ENCODE results near the gene OTOG.

OTOG gene

DNA sequence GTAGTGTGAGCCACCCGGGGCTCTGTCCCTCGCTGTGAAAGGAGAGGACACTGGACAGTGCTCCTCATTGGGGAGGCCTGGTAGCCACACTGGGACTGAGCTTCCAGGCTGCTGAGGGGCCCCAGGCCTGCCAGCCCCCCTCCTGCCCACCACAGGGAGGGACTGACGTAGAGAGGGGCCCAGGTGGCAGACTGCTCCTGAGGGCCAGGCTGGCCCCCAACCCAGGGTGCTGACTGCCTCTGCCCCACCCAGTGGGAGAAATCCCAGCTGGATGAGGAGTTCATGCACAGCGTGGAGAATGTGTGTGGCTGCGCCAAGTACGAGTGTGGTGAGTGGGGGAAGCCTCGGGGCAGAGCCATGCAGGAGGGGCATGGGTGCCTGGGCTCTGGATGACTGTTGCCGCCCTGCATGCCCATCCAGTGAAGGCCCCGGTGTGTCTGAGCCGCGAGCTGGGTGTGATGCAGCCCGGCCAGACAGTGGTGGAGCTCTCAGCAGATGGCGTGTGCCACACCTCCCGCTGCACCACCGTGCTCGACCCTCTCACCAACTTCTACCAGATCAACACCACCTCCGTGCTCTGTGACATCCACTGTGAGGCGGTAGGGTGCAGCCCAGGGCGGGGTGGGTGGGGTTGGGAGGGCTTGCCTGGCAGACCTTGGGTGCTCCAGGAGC is 93.6 kb downstream of the OTOG start:
- in situ Hi-C loops (cut with HindIII; ENCODE audit: low sequenced_read_pairs): no loop called here
- no peak overlapping the region for H3K4me3 ChIP-seq (ENCODE audit: low read depth, low read length)
- TF ChIP-seq, protein P1, sequence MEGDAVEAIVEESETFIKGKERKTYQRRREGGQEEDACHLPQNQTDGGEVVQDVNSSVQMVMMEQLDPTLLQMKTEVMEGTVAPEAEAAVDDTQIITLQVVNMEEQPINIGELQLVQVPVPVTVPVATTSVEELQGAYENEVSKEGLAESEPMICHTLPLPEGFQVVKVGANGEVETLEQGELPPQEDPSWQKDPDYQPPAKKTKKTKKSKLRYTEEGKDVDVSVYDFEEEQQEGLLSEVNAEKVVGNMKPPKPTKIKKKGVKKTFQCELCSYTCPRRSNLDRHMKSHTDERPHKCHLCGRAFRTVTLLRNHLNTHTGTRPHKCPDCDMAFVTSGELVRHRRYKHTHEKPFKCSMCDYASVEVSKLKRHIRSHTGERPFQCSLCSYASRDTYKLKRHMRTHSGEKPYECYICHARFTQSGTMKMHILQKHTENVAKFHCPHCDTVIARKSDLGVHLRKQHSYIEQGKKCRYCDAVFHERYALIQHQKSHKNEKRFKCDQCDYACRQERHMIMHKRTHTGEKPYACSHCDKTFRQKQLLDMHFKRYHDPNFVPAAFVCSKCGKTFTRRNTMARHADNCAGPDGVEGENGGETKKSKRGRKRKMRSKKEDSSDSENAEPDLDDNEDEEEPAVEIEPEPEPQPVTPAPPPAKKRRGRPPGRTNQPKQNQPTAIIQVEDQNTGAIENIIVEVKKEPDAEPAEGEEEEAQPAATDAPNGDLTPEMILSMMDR (IDR thresholded peaks at IDR 0.05; ENCODE audit: low read depth, low read length, missing control alignments): no peak
- DNase-seq (ENCODE audit: low read depth): no peak

DNA sequence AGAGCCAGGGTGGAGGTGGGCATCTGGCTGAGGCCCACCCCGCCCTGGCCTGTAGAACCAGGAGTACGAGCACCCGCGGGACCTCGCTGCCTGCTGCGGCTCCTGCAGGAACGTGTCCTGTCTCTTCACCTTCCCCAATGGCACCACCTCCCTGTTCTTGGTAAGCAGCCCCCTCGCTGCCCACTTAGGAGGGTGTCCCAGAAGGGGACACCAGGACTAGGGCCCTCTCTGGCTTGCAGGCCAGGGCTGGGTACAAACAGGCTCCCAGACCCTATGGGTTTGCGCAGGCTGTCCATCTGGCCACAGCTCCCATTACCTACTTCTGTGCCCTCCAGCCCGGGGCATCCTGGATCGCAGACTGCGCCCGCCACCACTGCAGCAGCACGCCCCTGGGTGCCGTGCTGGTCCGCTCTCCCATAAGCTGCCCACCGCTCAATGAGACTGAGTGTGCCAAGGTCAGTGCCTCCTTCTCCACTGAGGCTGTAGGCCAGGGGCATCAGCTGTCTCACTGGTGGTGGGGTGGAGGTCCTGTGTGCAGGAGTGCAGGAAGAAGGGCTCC is 94.8 kb downstream of the OTOG start:
- TF ChIP-seq, protein P1 (IDR thresholded peaks at IDR 0.05; ENCODE audit: low read depth, low read length, missing control alignments): no peak
- in situ Hi-C loops (cut with HindIII; ENCODE audit: low sequenced_read_pairs): no loop called here
- H3K4me3 ChIP-seq (ENCODE audit: low read depth, low read length): no peak overlapping the region
- DNase-seq (ENCODE audit: low read depth): no peak

DNA sequence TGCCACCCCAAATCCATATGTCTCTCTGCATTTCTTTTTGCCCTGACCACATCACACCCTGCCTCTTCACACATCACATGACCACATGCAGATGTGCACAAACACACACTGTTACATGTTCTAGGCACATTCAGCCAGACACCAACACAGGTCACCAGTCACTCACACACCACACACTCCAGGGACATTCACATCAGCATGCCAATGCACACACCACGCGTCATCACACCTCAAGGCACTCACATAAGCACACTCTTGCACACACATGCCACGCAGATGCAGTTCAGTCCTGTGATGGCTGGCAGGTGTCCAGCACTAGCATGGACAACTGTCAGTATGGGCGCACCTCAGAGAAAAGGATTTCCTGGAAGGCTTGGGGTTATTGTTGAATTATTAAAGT is 95.3 kb downstream of the OTOG start:
- DNase-seq (ENCODE audit: low read depth): no peak
- no peak overlapping the region for H3K4me3 ChIP-seq (ENCODE audit: low read depth, low read length)
- TF ChIP-seq, protein P1 (IDR thresholded peaks at IDR 0.05; ENCODE audit: low read depth, low read length, missing control alignments): no peak
- in situ Hi-C loops (cut with HindIII; ENCODE audit: low sequenced_read_pairs): no loop called here

DNA sequence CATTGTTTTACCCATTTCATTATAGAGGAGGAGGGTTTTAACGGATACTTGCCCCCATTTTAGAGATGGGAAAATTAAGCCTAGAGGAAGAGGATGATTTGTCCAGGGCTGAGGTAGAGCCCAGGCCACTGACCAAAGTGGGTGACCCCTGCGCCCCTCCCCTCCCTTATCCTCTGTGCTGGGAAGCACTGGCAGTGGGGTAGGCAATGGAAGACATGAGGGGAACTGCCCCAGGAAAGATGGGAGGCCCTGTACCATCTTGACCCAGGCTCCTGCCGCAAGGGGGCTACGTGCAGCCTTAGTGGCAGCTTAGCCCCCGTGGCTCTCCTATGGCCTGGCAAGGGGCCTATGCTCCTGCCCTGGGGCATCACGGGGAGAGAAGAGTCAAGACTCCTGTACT is 95.9 kb downstream of the OTOG start:
- in situ Hi-C loops (cut with HindIII; ENCODE audit: low sequenced_read_pairs): no loop called here
- DNase-seq (ENCODE audit: low read depth): no peak
- TF ChIP-seq, protein P1 (IDR thresholded peaks at IDR 0.05; ENCODE audit: low read depth, low read length, missing control alignments): no peak
- H3K4me3 ChIP-seq (ENCODE audit: low read depth, low read length): no peak overlapping the region

DNA sequence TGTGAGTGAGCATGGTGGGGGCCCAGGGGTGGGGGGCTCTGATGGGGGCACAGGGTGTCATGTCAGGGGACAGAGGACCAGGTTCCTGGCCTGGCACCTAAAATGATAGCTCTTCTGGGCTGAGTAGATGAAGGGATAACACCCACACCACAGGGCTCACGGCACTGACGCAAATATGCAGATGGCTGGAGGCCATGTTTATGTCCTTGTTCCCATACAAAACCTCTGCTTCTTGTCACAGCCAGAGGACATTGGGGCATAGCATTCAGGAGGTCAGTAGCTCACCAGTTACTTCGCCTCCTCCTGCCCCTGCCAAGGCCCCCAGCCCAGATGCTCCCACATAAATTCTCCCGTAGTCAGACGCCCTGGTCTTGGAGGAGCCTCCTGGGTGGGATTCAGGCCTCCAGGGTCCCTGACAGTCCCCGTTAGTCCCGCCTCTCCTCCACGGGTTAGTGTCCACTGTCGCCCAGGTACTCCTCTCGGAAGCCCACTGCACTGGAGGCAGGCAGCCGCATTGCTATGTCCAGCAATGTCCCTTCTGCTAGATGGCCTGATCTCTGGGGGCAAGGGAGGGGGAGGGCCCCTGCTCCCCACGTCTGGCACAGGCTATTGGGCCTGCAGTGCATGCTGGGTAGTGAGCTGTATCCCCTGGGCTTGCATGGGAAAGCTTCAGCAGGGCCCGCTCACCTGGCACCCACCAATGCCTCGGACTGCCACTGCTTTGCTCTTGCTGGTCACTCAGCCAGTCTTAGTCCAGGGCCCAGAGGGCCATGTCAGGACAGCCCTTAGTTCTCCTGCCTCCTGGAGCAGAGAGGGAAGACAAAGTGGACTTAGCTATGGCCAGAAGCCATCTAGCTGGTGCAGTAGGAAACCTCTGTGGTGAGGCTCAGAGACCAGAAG is 96.7 kb downstream of the OTOG start:
- in situ Hi-C loops (cut with HindIII; ENCODE audit: low sequenced_read_pairs): no loop called here
- TF ChIP-seq, protein P1 (IDR thresholded peaks at IDR 0.05; ENCODE audit: low read depth, low read length, missing control alignments): no peak
- no peak overlapping the region for H3K4me3 ChIP-seq (ENCODE audit: low read depth, low read length)
- no peak for DNase-seq (ENCODE audit: low read depth)

DNA sequence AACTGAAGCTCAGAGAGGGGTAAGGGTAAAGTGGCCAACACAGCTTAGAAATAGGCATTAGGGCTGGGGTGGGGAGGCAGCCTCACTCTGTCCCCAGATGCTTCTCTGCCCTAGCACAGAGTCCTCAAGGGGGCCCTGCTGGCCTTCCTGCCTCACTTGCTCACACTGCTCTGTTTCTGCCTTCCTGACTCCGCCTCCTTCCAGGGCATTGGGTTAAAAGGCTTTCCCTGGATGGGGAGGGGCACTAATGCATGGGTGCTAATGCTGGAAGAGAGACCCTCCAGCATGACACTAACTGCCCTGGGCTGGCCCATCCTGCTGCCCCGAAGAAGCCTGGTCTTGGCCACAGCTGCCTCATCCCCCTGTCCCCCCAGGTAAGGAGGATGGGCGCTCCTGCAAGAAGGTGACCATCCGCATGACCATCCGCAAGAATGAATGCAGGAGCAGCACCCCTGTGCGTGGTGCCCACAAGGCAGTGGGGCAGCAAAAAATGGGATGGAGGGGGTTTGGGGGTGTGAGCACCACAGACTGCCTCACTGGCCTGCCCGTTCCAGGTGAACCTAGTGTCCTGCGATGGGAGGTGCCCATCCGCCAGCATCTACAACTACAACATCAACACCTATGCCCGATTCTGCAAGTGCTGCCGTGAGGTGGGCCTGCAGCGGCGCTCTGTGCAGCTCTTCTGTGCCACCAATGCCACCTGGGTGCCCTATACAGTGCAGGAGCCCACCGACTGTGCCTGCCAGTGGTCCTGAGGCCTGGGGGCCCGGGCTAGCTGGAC is 98.3 kb downstream of the OTOG start:
- TF ChIP-seq, protein P1 (IDR thresholded peaks at IDR 0.05; ENCODE audit: low read depth, low read length, missing control alignments): no peak
- DNase-seq (ENCODE audit: low read depth): no peak
- H3K4me3 ChIP-seq (ENCODE audit: low read depth, low read length): no peak overlapping the region
- in situ Hi-C loops (cut with HindIII; ENCODE audit: low sequenced_read_pairs): no loop called here
